GM12878 (cell line): ENCODE results near the gene E2F1. TPM values are rescaled to one million over a fixed set of nuclear protein-coding genes. Genes with fewer than 3 reads are reported as not detected.
A peak's percentile ranks its signal among the peaks of the same experiment; 100 is the strongest.

Experiments
- BCLAF1 ChIP-seq: fragments of 450-650 bp; IDR thresholded peaks from 2 replicates; pipeline ENCODE4 v1.6.1; 2017; ENCODE audit warnings: antibody characterized with exemption, mild to moderate bottlenecking, moderate library complexity
- EP300 ChIP-seq, 2 experiments: fragments of 150-350 bp in 1 of 2; IDR thresholded peaks; 2 replicates each; pipeline ENCODE4 v1.6.1; 2011 to 2012; ENCODE audit warnings: low read depth in 2 of 2, low read length in 2 of 2, borderline replicate concordance in 1 of 2, improper control_type of control experiment in 1 of 2, inconsistent platforms in 1 of 2; ENCODE audit not compliant: control insufficient read depth in 1 of 2
- ETV6 ChIP-seq, 2 experiments: fragments of 450-650 bp in 1 of 2; IDR thresholded peaks in 1 of 2; conservative IDR thresholded peaks in 1 of 2; 2 replicates each; pipeline ENCODE4 v1.6.1; 2014; ENCODE audit warnings: antibody characterized with exemption in 1 of 2, borderline replicate concordance in 1 of 2, low read depth in 1 of 2, mild to moderate bottlenecking in 1 of 2, moderate library complexity in 1 of 2
- JUNB ChIP-seq: IDR thresholded peaks from 2 replicates; pipeline ENCODE4 v1.6.1; 2016; ENCODE audit warnings: antibody characterized with exemption, mild to moderate bottlenecking
- PAX5 ChIP-seq: IDR thresholded peaks from 2 replicates; pipeline ENCODE4 v1.6.1; 2011; ENCODE audit warnings: low read depth, low read length, borderline replicate concordance
- SMARCA5 ChIP-seq: fragments of 450-650 bp; IDR thresholded peaks from 2 replicates; pipeline ENCODE4 v1.6.1; 2017; ENCODE audit warnings: mild to moderate bottlenecking
- YY1 ChIP-seq: IDR thresholded peaks from 2 replicates; pipeline ENCODE4 v1.6.1; 2011; ENCODE audit warnings: low read depth, mild to moderate bottlenecking, low read length
- ZBTB11 ChIP-seq: fragments of 450-650 bp; formaldehyde crosslinking; IDR thresholded peaks from 2 replicates; pipeline ENCODE4 v1.5.0; 2022; ENCODE audit warnings: mild to moderate bottlenecking, missing genetic modification characterization
- ZBTB33 ChIP-seq: fragments of 450-650 bp; IDR thresholded peaks from 2 replicates; pipeline ENCODE4 v1.6.1; 2017; ENCODE audit warnings: mild to moderate bottlenecking
- polyA plus RNA-seq, 11 experiments: library from polyadenylated mRNA; depleted of rRNA in 4 of 11; unstranded in 6 of 11; stranded (reverse) in 5 of 11; fragments of >200 nt; fragmentation: Nextera tagmentation in 4 of 11; fragmentation: Illumina TruSeq in 1 of 11; extraction: Ambion mirVana in 4 of 11; extraction: Trizol in 1 of 11; gene quantifications; 1 replicate in 1 of 11; 2 replicates in 10 of 11; pipeline versions ENCODE4 v1.2.1 to v1.2.3, GENCODE V29; 2011 to 2016; ENCODE audit warnings: inconsistent platforms in 2 of 11, missing spikeins in 2 of 11, low read depth in 1 of 11
- total RNA-seq, 4 experiments: library from RNA; depleted of rRNA in 3 of 4; stranded (reverse); fragments of >200 nt in 3 of 4; fragmentation: Illumina TruSeq in 1 of 4; extraction: Trizol in 1 of 4; gene quantifications; 2 replicates each; pipeline versions ENCODE4 v1.2.1 to v1.2.3, GENCODE V29; 2013 to 2021

E2F1 gene
- total and polyA plus RNA-seq, 10 of the 15 experiments (the other 5 are each of a cell fraction or from before 2014, with no cell fraction given), result 0.29 to 50.2 (median 19.7) TPM

GRCh38 chr20:33653218-33653899 is 32.8 kb downstream of the E2F1 start (continued):
- TF ChIP-seq ZBTB33 (no peak), PAX5 (no peak), JUNB (no peak), YY1 (peak; percentile 52; the same call in 1 of the 2 replicates), SMARCA5 (0 out of 2 replicates have a peak, but pooled peaks have one; percentile 48), ZBTB11 (CRISPR knock-in tag) (no peak), BCLAF1 (no peak), ETV6 (conservative IDR thresholded peaks at IDR 0.05 in 1 of 2, IDR thresholded peaks at IDR 0.05 in 1 of 2; ENCODE audit: borderline replicate concordance in 1 of 2, low read depth in 1 of 2) (no peak), EP300 (IDR thresholded peaks at IDR 0.05; ENCODE audit: borderline replicate concordance in 1 of 2, control insufficient read depth in 1 of 2, low read depth in 2 of 2, low read length in 2 of 2) (no peak)
